ENCODE results near the gene TULP1.

DNA sequence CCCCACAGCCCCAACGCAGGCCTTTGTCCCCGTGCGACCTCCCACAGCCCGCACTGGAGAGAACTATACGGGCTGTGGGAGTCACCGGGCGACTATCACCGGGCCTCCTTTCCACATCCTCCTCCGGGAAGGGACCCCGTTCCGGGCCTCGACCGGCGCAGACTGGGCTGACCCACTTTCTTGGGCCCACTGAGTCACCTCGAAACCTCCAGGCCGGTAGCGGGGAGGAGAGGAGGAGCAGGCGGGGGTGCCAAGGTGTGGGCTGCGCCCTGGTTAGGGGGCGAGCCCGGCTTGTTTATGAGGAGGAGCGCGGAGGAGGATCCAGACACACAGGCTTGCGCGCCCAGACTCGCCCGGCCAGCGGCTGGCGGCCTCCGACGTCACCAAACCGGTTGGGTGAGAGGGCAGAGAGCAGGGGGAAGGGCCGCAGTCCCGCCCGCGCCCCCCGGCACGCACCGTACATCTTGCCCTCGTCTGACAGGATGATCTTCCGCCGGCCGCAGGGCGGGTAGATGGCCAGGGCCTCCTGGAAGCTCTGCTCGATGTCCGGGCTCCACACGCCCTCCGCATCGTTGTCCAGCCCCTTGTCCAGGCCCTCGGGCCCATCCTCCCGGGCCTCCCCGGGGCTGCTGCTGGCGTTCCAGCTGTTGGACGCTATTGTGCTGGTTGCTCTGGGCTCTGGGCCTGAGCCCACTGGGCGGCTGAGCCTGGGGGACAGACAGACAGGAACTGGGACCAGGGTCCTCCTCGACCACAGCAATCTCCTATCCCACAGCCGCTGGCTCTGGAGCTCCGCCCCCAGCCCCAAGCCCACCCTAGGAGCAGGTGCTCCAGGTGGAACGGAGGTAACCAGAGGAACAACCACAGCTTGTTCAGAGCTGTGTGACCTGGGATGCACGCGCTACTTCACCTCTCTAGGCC is 26.4 kb downstream of the TULP1 start:
- TF ChIP-seq, protein P1, sequence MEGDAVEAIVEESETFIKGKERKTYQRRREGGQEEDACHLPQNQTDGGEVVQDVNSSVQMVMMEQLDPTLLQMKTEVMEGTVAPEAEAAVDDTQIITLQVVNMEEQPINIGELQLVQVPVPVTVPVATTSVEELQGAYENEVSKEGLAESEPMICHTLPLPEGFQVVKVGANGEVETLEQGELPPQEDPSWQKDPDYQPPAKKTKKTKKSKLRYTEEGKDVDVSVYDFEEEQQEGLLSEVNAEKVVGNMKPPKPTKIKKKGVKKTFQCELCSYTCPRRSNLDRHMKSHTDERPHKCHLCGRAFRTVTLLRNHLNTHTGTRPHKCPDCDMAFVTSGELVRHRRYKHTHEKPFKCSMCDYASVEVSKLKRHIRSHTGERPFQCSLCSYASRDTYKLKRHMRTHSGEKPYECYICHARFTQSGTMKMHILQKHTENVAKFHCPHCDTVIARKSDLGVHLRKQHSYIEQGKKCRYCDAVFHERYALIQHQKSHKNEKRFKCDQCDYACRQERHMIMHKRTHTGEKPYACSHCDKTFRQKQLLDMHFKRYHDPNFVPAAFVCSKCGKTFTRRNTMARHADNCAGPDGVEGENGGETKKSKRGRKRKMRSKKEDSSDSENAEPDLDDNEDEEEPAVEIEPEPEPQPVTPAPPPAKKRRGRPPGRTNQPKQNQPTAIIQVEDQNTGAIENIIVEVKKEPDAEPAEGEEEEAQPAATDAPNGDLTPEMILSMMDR (IDR thresholded peaks at IDR 0.05): no peak
- peak in 1 of 2 donors; percentile 25 for TF ChIP-seq POLR2AphosphoS5 (IDR thresholded peaks at IDR 0.05)
- no peak for TF ChIP-seq POLR2A (IDR thresholded peaks at IDR 0.05; ENCODE audit: low read depth)
- TF ChIP-seq EP300 (IDR thresholded peaks at IDR 0.05): no peak
